ENCODE results near the gene FAM210A.

DNA sequence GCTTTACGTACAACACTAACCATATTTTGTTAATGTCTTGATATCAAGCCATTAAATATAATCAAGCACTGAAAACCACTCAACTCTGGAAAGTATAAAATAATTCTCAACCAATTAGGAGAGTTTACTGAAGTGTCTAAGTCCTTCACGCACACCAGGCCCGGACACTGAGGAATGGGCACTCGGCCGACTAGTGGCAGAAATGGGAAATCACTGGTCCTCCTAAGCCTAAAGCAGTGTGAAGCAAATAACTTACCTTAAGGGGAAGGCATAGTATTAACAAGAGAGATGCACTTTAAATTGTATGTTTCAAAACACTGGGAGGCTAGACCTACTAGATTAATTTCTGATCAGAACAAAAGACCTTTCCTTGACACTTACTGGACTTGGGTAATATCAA lies 45.7 kb downstream of the FAM210A start:
- TF ChIP-seq, protein P1, sequence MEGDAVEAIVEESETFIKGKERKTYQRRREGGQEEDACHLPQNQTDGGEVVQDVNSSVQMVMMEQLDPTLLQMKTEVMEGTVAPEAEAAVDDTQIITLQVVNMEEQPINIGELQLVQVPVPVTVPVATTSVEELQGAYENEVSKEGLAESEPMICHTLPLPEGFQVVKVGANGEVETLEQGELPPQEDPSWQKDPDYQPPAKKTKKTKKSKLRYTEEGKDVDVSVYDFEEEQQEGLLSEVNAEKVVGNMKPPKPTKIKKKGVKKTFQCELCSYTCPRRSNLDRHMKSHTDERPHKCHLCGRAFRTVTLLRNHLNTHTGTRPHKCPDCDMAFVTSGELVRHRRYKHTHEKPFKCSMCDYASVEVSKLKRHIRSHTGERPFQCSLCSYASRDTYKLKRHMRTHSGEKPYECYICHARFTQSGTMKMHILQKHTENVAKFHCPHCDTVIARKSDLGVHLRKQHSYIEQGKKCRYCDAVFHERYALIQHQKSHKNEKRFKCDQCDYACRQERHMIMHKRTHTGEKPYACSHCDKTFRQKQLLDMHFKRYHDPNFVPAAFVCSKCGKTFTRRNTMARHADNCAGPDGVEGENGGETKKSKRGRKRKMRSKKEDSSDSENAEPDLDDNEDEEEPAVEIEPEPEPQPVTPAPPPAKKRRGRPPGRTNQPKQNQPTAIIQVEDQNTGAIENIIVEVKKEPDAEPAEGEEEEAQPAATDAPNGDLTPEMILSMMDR (IDR thresholded peaks at IDR 0.05; ENCODE audit: low read length) = peak; percentile 31
- TF ChIP-seq EZH2phosphoT487 (IDR thresholded peaks at IDR 0.05; ENCODE audit: low read length) = no peak
- TF ChIP-seq EZH2 (optimal IDR thresholded peaks at IDR 0.05; ENCODE audit: low read depth, low read length) = no peak
